ENCODE results near the gene TALDO1.

TALDO1 gene

GRCh38 chr11:763549-764321 is 16.5 kb downstream of the TALDO1 start:
- H3K4me1 ChIP-seq = no peaks in the 10 kb centered on the region
- no peak overlapping the region for H3K27ac ChIP-seq
- H3K36me3 ChIP-seq (ENCODE audit: control insufficient read depth, insufficient read depth, low read length) = no peaks in the 10 kb centered on the region
- H3K9me3 ChIP-seq (ENCODE audit: control insufficient read depth, low read length) = no peaks in the 10 kb centered on the region
- no peaks in the 10 kb centered on the region for H3K79me2 ChIP-seq
- no peak overlapping the region for H3K4me3 ChIP-seq (ENCODE audit: low read depth, low read length)
- no peak overlapping the region for H2AFZ ChIP-seq
- no peak overlapping the region for H3K4me2 ChIP-seq (ENCODE audit: low read length)
- no peak overlapping the region for H3K9ac ChIP-seq
- no peak for TF ChIP-seq CTCF (IDR thresholded peaks at IDR 0.05)
- H3K27me3 ChIP-seq (ENCODE audit: control insufficient read depth, insufficient read depth, low read length) = no peaks in the 10 kb centered on the region

- no peak overlapping the region for H3K9ac ChIP-seq
- TF ChIP-seq CTCF (IDR thresholded peaks at IDR 0.05) = no peak
- no peak overlapping the region for H3K4me3 ChIP-seq (ENCODE audit: low read depth, low read length)
- H3K27me3 ChIP-seq (ENCODE audit: control insufficient read depth, insufficient read depth, low read length) = no peaks in the 10 kb centered on the region
- no peak overlapping the region for H3K27ac ChIP-seq
- no peaks in the 10 kb centered on the region for H3K4me1 ChIP-seq
- H2AFZ ChIP-seq = no peak overlapping the region
- no peaks in the 10 kb centered on the region for H3K9me3 ChIP-seq (ENCODE audit: control insufficient read depth, low read length)
- no peak overlapping the region for H3K4me2 ChIP-seq (ENCODE audit: low read length)
- no peaks in the 10 kb centered on the region for H3K36me3 ChIP-seq (ENCODE audit: control insufficient read depth, insufficient read depth, low read length)
- no peaks in the 10 kb centered on the region for H3K79me2 ChIP-seq
These were observed 17.2 kb downstream of the TALDO1 start for GRCh38 chr11:764322-765024.

- TF ChIP-seq CTCF (IDR thresholded peaks at IDR 0.05) = peak; percentile 40
- H3K4me3 ChIP-seq (ENCODE audit: low read depth, low read length) = no peak overlapping the region
These were observed 17.9 kb downstream of the TALDO1 start for GRCh38 chr11:765025-765801.

GRCh38 chr11:765802-766091 is 18.5 kb downstream of the TALDO1 start:
- Histone ChIP-seq H3K9me3 (ENCODE audit: control insufficient read depth, low read length) (no peaks in the 10 kb centered on the region), H3K79me2 (no peaks in the 10 kb centered on the region), H3K4me1 (no peaks in the 10 kb centered on the region), H3K36me3 (ENCODE audit: control insufficient read depth, insufficient read depth, low read length) (no peaks in the 10 kb centered on the region), H3K27me3 (ENCODE audit: control insufficient read depth, insufficient read depth, low read length) (no peaks in the 10 kb centered on the region), H3K4me2 (ENCODE audit: low read length) (no peak overlapping the region), H3K27ac (no peak overlapping the region), H3K4me3 (ENCODE audit: low read depth, low read length) (no peak overlapping the region), H2AFZ (no peak overlapping the region), H3K9ac (no peak overlapping the region)
- no peak for TF ChIP-seq CTCF (IDR thresholded peaks at IDR 0.05)

More at GRCh38 chr11:765025-765801, 17.9 kb downstream of the TALDO1 start:
- no peaks in the 10 kb centered on the region for H3K79me2 ChIP-seq
- H3K4me1 ChIP-seq = no peaks in the 10 kb centered on the region
- no peaks in the 10 kb centered on the region for H3K36me3 ChIP-seq (ENCODE audit: control insufficient read depth, insufficient read depth, low read length)
- H3K9me3 ChIP-seq (ENCODE audit: control insufficient read depth, low read length) = no peaks in the 10 kb centered on the region
- no peak overlapping the region for H2AFZ ChIP-seq
- no peak overlapping the region for H3K27ac ChIP-seq
- H3K9ac ChIP-seq = no peak overlapping the region
- H3K4me2 ChIP-seq (ENCODE audit: low read length) = no peak overlapping the region
- no peaks in the 10 kb centered on the region for H3K27me3 ChIP-seq (ENCODE audit: control insufficient read depth, insufficient read depth, low read length)
